RWPE1 (cell line): ENCODE data around the gene BAZ1A.

ENCODE experiments used
- CTCF ChIA-PET: fragments of 350-600 bp; sonication (Branson Sonifier 250); formaldehyde crosslinking; extraction: SDS; loops from one replicate; lab custom pipeline; 2021; lab: Yijun Ruan, JAX
- POLR2A ChIA-PET: fragments of 400-600 bp; formaldehyde crosslinking; extraction: SDS; loops from one replicate; lab custom pipeline; 2020; ENCODE audit warnings: antibody characterized with exemption; ENCODE audit not compliant: low non-redundant PET; lab: Yijun Ruan, JAX
- DNase-seq: peaks from one replicate; pipeline ENCODE4 v3.0.0; 2012; ENCODE audit warnings: low spot score
- H3K27ac ChIP-seq: fragments of 450-650 bp; 2 replicates; pipeline ENCODE4 v1.5.1; 2017
- TF ChIP-seq, protein P1 (sequence below): fragments of 450-650 bp; conservative IDR thresholded peaks from 2 replicates; pipeline ENCODE4 v1.5.1; 2017; ENCODE audit warnings: low read depth, mild to moderate bottlenecking

Gene BAZ1A

DNA sequence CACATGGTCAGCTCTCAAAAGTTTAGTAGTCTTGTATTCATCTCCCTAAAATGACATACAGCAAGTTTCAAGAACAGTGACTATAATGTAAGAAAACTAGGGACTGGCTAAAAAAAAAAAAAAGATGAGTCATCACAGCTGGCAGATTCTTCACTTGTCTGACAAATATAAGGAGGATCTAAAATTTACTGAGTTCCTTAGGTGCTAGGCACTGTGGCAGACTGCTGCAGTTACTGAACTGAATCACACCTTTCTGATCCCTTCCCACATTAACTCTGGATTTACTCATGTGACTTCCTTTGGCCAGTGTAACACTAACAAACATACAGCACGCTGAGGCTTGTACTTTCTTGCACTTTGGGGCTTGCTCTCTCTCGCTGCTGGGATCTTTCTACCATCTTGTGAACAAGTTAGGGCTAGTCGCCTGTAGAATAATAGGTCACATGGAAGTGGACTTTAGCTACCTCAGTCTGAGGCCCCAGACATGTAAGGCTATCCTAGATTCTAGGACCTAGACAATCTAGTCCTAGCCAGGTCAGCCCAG, 32.1 kb downstream of the BAZ1A start:
- H3K27ac ChIP-seq: peak overlapping the region; percentile 84
- DNase-seq: peak; percentile 79
- CTCF ChIA-PET: no interaction called here
- TF ChIP-seq, protein P1, sequence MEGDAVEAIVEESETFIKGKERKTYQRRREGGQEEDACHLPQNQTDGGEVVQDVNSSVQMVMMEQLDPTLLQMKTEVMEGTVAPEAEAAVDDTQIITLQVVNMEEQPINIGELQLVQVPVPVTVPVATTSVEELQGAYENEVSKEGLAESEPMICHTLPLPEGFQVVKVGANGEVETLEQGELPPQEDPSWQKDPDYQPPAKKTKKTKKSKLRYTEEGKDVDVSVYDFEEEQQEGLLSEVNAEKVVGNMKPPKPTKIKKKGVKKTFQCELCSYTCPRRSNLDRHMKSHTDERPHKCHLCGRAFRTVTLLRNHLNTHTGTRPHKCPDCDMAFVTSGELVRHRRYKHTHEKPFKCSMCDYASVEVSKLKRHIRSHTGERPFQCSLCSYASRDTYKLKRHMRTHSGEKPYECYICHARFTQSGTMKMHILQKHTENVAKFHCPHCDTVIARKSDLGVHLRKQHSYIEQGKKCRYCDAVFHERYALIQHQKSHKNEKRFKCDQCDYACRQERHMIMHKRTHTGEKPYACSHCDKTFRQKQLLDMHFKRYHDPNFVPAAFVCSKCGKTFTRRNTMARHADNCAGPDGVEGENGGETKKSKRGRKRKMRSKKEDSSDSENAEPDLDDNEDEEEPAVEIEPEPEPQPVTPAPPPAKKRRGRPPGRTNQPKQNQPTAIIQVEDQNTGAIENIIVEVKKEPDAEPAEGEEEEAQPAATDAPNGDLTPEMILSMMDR: no peak
- POLR2A ChIA-PET: no interaction called here

DNA sequence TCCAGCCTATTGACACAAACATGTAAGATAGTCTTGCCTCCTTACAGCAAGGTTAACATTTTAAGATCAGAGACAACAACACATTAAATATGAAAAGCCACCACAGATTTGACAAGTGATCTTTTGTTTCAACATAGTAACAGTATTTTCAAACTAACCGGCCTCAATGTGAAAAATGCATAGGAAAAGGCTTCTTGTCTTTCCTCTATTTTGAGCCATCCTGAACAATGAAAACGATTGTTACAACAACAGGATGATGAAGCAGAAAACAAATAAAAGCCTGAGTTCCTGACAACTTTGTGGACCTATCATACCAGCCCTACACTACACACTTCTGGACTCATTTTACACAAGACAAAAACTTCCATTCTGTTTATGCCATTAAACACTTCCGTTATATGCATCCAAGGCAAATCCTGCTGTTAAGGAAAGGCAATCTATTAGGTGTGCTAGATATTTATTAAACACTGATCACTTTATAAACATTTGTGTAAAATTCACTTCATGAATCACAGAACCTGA, 37.3 kb downstream of the BAZ1A start:
- ChIA-PET CTCF (no interaction called here), POLR2A (no interaction called here)
- no peak overlapping the region for H3K27ac ChIP-seq
- TF ChIP-seq, protein P1: no peak
- no peak for DNase-seq

DNA sequence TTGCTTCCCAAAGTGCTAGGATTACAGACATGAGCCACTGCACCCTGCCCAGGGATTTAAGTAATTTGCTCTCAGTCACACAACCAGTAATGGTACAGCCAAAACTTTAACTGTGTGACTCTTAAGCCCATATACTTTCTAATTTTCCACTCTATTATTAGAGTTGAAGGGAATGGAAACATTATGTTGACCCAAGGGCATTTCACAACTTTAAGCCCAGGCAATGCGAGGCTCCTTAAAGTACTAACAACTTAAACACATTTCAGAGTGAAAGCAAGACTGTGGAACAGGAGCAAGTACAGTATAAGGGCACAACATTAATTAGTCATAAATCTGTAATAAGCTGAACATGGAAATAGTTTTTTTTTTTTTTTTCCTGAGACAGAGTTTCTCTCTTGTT, 39.8 kb downstream of the BAZ1A start:
- no peak for DNase-seq
- ChIA-PET POLR2A (no interaction called here), CTCF (interaction anchor here (0.6 kb wide), 1 partner anchor 37 kb away, joined by 4 read pairs; no protein-coding TSS in a partner anchor)
- TF ChIP-seq, protein P1: no peak
- H3K27ac ChIP-seq: no peak overlapping the region

DNA sequence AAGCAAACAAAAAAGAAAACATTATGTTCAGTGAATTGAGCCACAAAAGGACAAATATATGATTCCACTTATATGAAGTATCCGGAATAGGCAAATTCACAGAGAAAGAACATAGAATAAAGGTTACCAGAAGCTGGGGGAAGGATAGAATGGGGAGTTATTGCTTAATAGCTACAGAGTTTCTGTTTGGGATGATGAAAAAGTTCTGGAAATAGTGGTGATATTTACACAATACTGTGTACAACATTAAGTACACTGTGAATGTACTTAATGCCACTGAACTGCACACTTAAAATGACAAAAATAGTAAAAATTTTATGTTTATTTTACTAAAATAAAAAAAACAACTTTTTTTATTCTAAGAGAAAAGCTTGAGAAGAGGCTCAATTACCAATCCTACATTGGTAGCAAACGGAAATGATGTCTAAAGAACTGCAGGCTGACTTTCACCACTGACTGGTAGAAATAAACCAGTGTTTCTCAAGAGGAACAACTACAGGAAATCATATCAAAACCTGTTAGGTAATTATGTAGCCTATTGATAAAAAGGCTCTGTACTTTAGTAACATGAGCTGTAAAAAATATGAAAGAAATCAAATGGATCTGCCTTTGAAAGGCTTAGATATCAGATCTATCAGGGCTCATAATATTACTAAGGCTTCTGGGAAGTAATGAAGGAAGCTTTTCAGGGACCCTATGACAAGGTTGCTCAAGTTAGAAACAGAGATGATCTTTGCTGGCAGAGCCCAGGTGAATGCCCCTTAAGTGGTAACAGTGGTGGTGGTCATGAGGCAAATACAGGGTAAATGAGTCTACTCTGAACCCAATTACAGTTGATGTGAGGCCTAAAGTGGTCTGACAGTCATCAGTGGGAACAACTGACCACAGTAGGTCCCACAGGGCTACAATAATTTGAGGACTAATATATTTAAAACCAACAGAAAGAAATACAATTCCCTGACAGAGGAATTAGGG, 41.3 kb downstream of the BAZ1A start:
- no peak overlapping the region for H3K27ac ChIP-seq
- DNase-seq: no peak
- TF ChIP-seq, protein P1: no peak
- ChIA-PET CTCF (interaction anchor here (0.6 kb wide), 1 partner anchor 335 kb away, joined by 4 read pairs; no protein-coding TSS in a partner anchor), POLR2A (no interaction called here)

DNA sequence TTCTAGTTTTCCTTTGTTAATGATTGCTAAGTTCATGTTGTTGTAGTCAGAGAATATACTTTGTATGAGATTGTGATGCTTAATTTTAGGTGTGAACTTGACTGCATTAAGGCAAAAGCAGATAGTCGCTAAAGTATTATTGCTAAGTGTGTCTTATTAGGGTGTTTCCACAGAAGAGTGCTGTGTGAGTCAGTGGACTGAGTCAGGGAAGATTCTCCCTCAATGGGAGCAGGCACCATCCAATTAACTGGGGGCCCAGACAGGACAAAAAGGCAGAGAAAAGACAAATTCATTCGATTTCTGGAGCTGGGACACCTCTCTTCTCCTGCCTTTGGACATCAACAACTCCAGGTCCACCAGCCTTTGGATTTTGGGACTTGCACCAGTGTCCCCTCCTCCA, 48.5 kb downstream of the BAZ1A start:
- no peak overlapping the region for H3K27ac ChIP-seq
- CTCF ChIA-PET: no interaction called here
- peak; percentile 21 for DNase-seq
- POLR2A ChIA-PET: no interaction called here
- TF ChIP-seq, protein P1: no peak

DNA sequence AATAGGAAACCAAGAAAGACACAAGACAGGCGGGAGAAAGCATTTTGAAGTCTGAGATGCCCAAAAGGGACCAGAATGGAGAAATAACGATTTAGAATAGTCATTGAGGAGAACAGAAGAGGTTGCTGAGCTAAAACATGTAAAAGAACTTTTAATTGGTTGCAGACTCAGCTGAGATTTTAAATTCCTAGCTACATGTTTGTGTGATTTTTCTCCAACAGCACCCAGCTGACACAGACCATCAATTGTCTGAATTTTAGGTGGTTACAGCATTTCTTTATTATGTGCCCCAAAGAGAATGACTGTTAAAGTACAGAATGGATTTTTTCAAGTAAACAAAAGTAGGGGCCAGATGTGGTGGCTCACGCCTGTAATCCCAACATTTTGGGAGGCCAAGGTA, 50.3 kb downstream of the BAZ1A start:
- no peak for DNase-seq
- TF ChIP-seq, protein P1: no peak
- H3K27ac ChIP-seq: no peak overlapping the region
- POLR2A ChIA-PET: no interaction called here
- CTCF ChIA-PET: no interaction called here
